Astrocyte of the cerebellum (primary cell): ENCODE data around the gene DCD.

ENCODE experiments used
- DNase-seq: peaks from one replicate; pipeline ENCODE4 v3.0.0-alpha.2; 2011; ENCODE audit warnings: low read depth
- H3K4me3 ChIP-seq: 2 replicates; pipeline ENCODE4 v1.5.1; 2011; ENCODE audit warnings: mild to moderate bottlenecking, low read depth, low read length, moderate library complexity
- in situ Hi-C: cut with HindIII; loops from 2 replicates; pipeline ENCODE4 v1.10.0; 2017; ENCODE audit warnings: low sequenced_read_pairs
- TF ChIP-seq, protein P1 (sequence below): IDR thresholded peaks from 2 replicates; pipeline ENCODE4 v1.5.1; 2012; ENCODE audit warnings: low read length, low read depth, moderate library complexity, mild to moderate bottlenecking; ENCODE audit errors: missing control alignments

Gene DCD

DNA sequence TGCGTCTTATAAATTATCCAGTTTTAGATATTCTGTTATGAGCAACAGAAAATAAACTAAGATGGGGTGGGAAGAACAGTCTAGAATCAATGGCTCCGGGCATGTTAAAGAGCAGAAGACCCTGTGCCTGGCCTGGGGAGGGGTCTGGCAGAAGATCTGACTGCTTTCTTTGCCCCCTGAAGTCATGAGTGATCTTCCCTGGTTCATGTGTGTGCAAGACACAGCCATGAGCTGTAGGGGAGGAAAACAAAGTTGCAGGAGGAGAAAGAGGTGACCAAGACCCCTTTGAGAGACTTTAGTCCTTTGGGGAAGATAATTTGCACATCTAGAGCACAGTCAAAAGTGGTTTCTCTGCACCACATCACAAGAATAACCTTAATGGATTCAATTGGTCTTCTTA lies 18.2 kb downstream of the DCD start:
- TF ChIP-seq, protein P1, sequence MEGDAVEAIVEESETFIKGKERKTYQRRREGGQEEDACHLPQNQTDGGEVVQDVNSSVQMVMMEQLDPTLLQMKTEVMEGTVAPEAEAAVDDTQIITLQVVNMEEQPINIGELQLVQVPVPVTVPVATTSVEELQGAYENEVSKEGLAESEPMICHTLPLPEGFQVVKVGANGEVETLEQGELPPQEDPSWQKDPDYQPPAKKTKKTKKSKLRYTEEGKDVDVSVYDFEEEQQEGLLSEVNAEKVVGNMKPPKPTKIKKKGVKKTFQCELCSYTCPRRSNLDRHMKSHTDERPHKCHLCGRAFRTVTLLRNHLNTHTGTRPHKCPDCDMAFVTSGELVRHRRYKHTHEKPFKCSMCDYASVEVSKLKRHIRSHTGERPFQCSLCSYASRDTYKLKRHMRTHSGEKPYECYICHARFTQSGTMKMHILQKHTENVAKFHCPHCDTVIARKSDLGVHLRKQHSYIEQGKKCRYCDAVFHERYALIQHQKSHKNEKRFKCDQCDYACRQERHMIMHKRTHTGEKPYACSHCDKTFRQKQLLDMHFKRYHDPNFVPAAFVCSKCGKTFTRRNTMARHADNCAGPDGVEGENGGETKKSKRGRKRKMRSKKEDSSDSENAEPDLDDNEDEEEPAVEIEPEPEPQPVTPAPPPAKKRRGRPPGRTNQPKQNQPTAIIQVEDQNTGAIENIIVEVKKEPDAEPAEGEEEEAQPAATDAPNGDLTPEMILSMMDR, result no peak
- in situ Hi-C loops, result no loop called here
- no peak for DNase-seq
- no peak overlapping the region for H3K4me3 ChIP-seq

DNA sequence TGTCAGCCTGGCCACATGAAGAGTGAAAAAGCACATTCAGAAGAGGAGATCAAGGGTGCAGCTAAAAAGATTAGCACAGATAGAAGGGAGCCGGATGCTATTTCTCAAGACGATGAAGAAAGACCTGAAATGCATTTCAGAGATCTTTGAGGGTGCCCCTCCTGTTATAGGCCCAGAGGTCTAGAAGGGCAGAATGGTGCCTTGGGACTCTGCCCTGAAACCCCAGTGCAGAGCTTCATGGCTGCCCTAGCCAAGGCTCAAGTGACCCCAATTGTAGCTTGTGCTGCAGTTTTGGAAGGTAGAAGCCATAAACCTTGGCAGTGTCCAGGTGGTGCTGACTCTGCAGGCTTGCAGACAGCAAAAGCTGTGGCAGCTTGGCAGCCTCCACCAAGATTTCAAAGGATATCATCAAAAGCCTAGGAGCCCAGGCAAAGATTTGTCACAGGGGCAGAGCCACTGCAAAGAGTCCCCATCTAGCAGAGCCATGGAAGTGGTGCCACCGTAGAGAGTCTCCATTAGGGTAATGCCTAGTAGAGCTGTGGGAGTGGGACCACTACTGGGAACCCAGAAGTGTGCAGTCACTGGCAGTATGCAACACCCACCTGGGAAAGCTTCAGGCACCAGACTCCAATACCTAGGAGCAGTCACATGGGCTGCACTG lies 19.8 kb downstream of the DCD start:
- TF ChIP-seq, protein P1, result no peak
- H3K4me3 ChIP-seq, result no peak overlapping the region
- in situ Hi-C loops, result no loop called here
- DNase-seq, result no peak

DNA sequence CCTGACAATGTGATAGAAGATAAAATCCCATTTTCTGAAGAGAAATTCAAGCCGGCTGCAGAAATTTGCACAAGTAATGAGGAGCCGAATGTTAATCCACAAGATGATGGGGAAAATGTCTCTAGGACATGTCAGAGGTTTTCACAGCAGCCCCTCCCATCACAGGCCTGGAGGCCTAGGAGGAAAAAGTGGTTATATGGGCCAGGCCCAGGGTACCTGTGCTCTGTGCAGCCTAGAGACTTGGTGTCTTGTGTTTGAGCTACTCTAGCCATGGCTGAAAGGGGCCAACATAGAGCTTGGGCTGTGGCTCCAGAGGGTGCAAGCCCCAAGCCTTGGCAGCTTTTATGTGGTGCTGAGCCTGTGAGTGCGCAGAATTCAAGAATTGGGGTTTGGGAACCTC lies 20.9 kb downstream of the DCD start:
- in situ Hi-C loops, result no loop called here
- no peak for DNase-seq
- TF ChIP-seq, protein P1, result no peak
- H3K4me3 ChIP-seq, result no peak overlapping the region

GRCh38 chr12:54625598-54625997 lies 22.6 kb downstream of the DCD start:
- TF ChIP-seq, protein P1, result no peak
- in situ Hi-C loops, result no loop called here
- DNase-seq, result no peak
- no peak overlapping the region for H3K4me3 ChIP-seq

DNA sequence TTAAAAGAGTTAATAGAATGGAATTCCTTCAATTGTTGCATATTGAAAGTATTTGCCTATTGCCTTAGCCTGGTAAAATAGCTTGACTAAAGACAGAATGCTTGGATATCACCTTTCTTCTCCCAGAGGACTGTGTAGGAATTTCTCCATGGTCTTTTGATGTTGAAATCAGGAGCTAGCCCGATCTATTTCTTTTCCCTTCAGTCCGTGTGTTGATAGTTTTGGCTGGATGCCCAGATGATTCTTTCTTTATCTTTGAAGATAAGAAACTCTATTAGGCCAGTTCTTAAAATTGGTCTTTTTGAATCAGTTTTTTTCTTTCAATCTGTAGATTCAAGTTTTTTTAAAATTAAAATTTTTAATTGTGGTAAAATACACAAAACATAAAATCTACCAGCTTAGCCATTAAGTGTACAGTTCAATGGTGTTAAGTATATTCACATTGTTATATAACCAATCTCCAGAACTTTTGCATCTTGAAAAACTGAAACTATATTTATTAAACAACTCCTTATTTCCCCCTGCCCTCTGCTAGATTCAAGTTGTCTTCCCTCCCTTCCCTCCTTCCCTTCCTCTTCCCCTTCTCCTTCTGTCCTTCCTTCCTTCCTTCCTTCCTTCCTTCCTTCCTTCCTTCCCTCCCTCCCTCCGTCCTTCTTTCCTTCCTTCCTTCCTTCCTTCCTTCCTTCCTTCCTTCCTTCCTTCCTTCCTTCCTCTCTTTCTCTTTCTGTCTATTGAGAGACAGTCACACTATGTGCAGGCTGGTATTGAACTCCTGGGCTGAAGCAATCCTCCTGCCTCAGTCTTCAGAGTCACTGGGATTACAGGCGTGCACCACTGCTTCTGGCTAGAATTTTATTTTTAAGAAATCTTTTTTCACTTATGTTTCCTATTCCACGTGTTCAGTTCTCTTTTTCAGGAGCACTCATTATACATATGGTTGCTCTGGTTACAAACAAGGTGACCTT lies 23.6 kb downstream of the DCD start:
- in situ Hi-C loops, result no loop called here
- TF ChIP-seq, protein P1, result no peak
- H3K4me3 ChIP-seq, result no peak overlapping the region
- no peak for DNase-seq

DNA sequence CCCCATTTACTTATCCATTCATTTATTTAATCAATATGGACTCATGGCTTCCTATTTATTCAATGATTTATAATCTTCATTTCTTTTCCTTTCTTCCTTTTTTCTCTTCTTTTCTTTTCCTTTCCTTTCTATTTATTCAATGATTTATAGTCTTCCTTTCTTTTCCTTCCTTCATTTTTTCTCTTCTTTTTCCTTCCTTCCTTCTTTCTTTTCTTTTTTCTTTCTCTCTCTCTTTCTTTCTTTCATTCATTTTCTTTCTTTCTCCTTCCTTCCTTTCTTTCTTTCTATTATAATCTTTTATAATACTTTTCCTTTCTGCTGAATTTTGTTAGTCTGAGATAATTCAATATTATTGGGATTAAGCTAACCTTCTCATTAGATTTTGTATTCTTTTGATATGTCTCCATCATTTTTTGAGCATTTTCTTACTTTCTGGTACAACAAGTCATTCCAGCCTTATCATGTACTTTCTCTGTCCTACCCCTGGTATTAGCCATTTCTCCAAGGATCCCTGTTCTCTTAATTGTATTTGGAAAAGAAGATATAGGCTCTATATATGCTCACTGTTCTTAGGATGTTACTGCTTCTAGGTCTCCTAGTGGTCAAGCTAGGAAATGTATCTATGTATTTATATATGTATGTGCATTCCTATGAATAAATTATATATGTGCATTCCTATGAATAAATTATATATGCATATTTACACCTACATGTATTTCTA lies 25.5 kb downstream of the DCD start:
- DNase-seq, result no peak
- in situ Hi-C loops, result no loop called here
- no peak overlapping the region for H3K4me3 ChIP-seq
- TF ChIP-seq, protein P1, result no peak
